ENCODE results near the gene UNKL.

The UNKL gene

DNA sequence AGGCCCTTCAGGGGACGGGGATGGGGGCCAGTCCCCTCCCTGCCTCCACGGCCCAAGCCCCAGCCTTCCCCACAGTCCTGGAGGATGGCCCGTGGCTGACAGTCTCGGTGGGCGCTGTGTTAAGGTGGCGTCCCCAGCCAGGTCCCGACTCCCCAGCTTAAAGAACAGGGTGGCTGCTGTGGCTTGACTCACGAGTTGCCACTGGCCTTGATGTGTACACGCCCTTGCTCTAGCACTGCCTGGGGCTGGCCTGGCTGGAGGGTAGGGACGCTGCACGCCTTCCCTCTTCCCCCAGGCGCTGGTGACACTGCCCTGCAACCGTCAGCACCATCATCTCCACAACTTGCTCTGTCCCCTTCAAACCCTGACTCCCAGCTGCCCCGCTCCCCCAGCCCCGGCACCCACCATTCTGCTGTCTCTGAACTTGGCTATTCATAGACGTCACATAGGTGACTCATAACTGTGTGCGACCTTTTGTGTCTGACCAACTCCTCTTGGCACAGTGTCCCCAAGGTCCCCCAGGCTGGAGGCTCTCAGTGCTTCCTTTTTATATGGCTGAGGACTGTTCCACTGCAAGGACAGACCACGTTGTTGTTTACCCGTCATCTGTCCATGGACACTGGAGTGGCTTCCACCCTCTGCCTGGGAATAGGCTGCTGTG lies 56.5 kb downstream of the UNKL start:
- TF ChIP-seq, protein P1, sequence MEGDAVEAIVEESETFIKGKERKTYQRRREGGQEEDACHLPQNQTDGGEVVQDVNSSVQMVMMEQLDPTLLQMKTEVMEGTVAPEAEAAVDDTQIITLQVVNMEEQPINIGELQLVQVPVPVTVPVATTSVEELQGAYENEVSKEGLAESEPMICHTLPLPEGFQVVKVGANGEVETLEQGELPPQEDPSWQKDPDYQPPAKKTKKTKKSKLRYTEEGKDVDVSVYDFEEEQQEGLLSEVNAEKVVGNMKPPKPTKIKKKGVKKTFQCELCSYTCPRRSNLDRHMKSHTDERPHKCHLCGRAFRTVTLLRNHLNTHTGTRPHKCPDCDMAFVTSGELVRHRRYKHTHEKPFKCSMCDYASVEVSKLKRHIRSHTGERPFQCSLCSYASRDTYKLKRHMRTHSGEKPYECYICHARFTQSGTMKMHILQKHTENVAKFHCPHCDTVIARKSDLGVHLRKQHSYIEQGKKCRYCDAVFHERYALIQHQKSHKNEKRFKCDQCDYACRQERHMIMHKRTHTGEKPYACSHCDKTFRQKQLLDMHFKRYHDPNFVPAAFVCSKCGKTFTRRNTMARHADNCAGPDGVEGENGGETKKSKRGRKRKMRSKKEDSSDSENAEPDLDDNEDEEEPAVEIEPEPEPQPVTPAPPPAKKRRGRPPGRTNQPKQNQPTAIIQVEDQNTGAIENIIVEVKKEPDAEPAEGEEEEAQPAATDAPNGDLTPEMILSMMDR (IDR thresholded peaks at IDR 0.05; ENCODE audit: low read length, missing control alignments), result no peak
- no peak overlapping the region for H3K4me3 ChIP-seq (replicated peaks; ENCODE audit: low read depth, low read length)
- DNase-seq (ENCODE audit: low read depth), result no peak

DNA sequence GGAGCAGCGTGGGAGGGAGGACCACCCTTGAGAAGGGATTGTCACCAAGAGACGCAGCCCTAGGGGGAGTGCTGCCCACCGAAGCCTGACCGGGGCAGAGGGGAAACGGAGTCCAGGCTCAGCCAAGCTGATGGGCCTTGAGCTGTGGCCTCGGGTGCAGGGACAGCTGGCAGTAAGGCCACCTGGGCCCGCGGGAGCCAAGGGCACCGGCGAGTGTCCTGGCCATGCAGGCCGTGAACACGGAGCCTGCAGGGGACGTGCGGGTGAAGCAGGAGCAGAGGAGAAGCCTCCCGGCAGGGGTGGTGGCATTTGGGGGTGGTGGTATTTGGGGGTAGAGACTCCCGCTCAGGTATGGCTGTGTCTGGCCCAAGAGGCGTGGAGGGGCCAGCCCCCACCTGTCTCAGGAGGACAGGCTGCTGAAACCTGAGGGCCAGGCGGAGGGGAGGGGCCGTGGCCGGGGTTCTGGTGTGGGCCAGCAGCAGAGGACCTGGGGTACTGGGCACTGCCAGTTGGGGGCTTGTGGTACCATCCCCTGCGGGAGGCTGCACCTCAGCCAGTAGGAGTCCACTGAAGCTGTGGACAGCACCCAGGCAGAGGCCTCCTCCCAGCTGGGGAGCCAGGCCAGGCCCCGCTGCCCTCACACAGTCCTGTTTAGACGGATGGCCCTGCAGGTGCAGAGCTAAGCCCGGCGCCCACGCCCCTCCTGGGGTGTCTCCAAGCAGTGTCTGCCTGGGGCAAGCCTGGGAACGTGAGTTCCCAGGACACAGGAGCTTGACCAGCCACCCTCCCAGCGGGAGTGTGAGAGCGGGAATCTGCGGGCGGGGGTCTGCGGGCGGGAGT lies 58.2 kb downstream of the UNKL start:
- DNase-seq (ENCODE audit: low read depth), result no peak
- H3K4me3 ChIP-seq (replicated peaks; ENCODE audit: low read depth, low read length), result no peak overlapping the region
- TF ChIP-seq, protein P1 (IDR thresholded peaks at IDR 0.05; ENCODE audit: low read length, missing control alignments), result no peak

GRCh38 chr16:1355591-1355990 lies 58.9 kb downstream of the UNKL start:
- H3K4me3 ChIP-seq (replicated peaks; ENCODE audit: low read depth, low read length), result no peak overlapping the region
- TF ChIP-seq, protein P1 (IDR thresholded peaks at IDR 0.05; ENCODE audit: low read length, missing control alignments), result no peak
- DNase-seq (ENCODE audit: low read depth), result no peak

GRCh38 chr16:1354815-1355540 lies 59.5 kb downstream of the UNKL start:
- H3K4me3 ChIP-seq (replicated peaks; ENCODE audit: low read depth, low read length), result no peak overlapping the region
- no peak for DNase-seq (ENCODE audit: low read depth)
- TF ChIP-seq, protein P1 (IDR thresholded peaks at IDR 0.05; ENCODE audit: low read length, missing control alignments), result no peak

DNA sequence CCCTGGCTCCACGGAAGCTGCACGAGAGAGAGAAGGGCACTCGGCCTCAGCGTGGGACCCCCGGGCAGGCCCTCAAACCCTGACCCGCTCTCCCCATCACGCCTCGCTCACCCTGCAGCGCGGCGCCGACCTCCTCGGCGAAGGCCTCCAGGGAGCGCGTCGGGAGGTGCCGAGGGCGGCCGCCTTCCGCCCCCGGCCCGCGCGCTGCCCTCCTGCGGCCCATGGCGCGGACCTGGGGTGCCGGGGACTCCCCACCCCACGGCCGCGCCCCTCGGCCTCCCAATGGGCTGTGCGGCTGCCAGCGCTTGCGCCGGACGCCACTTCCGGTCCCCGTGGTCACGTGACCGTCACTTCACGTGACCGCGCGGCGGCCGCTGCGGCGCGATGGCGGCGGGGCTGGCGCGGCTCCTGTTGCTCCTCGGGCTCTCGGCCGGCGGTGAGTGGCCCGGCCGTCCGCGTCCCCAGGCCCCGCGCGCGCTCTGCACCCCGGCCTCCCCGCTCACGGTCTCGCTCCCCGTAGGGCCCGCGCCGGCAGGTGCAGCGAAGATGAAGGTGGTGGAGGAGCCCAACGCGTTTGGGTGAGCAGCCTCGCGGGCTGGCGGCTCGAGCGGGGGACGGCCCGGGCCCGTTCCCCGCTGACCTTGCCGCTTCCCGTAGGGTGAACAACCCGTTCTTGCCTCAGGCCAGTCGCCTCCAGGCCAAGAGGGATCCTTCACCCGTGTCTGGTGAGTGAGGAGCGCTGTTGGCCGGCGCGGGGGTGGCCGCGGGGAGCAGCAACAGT lies 62.7 kb downstream of the UNKL start, which contains the start of the genes GNPTG and TSR3:
GNPTG (plus strand) TSS at position 350 of the 781 bp plus-strand sequence; CDS start at position 385, 35 bp downstream.
TSR3 (minus strand) TSS at position 297 of the 781 bp plus-strand sequence; CDS start at position 223, 74 bp downstream.
- H3K4me3 ChIP-seq (replicated peaks; ENCODE audit: low read depth, low read length), result peak within 1 kb of the TSS; percentile 89
- TF ChIP-seq, protein P1 (IDR thresholded peaks at IDR 0.05; ENCODE audit: low read length, missing control alignments), result no peak
- peak; percentile 91 for DNase-seq (ENCODE audit: low read depth)

DNA sequence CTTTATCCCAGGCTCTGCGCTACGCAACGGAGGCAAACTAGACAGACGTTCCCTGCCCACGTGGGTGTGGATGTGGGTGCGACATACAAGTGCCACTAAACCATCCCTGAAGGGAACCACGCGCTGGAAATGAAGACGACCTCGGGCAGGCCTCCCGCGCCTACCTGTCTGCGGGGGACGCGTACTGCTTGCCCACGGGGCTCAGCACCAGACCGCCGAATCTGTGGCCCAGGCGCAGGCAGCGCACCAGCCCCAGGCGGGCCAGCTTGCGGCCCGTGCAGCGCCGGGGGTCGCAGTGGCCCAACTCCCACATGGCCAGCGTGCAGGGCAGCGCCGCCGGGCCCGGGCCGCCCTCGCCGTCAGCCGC lies 63.3 kb downstream of the UNKL start:
- no peak for DNase-seq (ENCODE audit: low read depth)
- TF ChIP-seq, protein P1 (IDR thresholded peaks at IDR 0.05; ENCODE audit: low read length, missing control alignments), result no peak
- H3K4me3 ChIP-seq (replicated peaks; ENCODE audit: low read depth, low read length), result peak overlapping the region; percentile 89
